GM12878 (cell line): ENCODE results near the gene PRPF6. TPM values are rescaled to one million over a fixed set of nuclear protein-coding genes. Genes with fewer than 3 reads are reported as not detected.
A peak's percentile ranks its signal among the peaks of the same experiment; 100 is the strongest.

ENCODE experiments used
- BRCA1 ChIP-seq: IDR thresholded peaks from 2 replicates; pipeline ENCODE4 v1.6.1; 2011; ENCODE audit warnings: low read depth, low read length, improper control_type of control experiment
- CBX3 ChIP-seq: fragments of 200-600 bp; sonication (generic); IDR thresholded peaks from 2 replicates; pipeline ENCODE4 v1.6.1; 2016; ENCODE audit warnings: low read depth, borderline replicate concordance
- CHD1 ChIP-seq: IDR thresholded peaks from 2 replicates; pipeline ENCODE4 v1.6.1; 2012; ENCODE audit warnings: low read depth, low read length, improper control_type of control experiment
- FOS ChIP-seq: IDR thresholded peaks from 3 replicates; pipeline ENCODE4 v1.6.1; 2011; ENCODE audit warnings: borderline replicate concordance; ENCODE audit not compliant: insufficient read length; ENCODE audit errors: extremely low read depth
- IRF4 ChIP-seq: IDR thresholded peaks from 2 replicates; pipeline ENCODE4 v1.6.1; 2011; ENCODE audit warnings: low read depth, low read length
- KAT2A ChIP-seq: conservative IDR thresholded peaks from 2 replicates; pipeline ENCODE4 v1.6.1; 2011; ENCODE audit warnings: low read depth, low read length; ENCODE audit not compliant: control insufficient read depth
- KLF5 ChIP-seq: fragments of 450-650 bp; IDR thresholded peaks from 2 replicates; pipeline ENCODE4 v1.6.1; 2014; ENCODE audit warnings: mild to moderate bottlenecking; ENCODE audit not compliant: partially characterized antibody
- NBN ChIP-seq: fragments of 450-650 bp; IDR thresholded peaks from 2 replicates; pipeline ENCODE4 v1.6.1; 2016
- NFYB ChIP-seq: IDR thresholded peaks from 2 replicates; pipeline ENCODE4 v1.6.1; 2011; ENCODE audit warnings: low read depth, mild to moderate bottlenecking, low read length, improper control_type of control experiment, moderate library complexity; ENCODE audit not compliant: insufficient read depth
- NR2C1 ChIP-seq: fragments of 450-650 bp; IDR thresholded peaks from 2 replicates; pipeline ENCODE4 v1.6.1; 2017; ENCODE audit warnings: antibody characterized with exemption, mild to moderate bottlenecking, moderate library complexity
- NR2C2 ChIP-seq: IDR thresholded peaks from 2 replicates; pipeline ENCODE4 v1.6.1; 2011; ENCODE audit warnings: borderline replicate concordance, low read depth; ENCODE audit not compliant: control insufficient read depth, insufficient read length
- NR2F1 ChIP-seq: fragments of 450-650 bp; conservative IDR thresholded peaks from 2 replicates; pipeline ENCODE4 v1.6.1; 2017; ENCODE audit warnings: mild to moderate bottlenecking
- PAX5 ChIP-seq: IDR thresholded peaks from 2 replicates; pipeline ENCODE4 v1.6.1; 2011; ENCODE audit warnings: low read depth, low read length, borderline replicate concordance
- POLR2A ChIP-seq: IDR thresholded peaks from 2 replicates; pipeline ENCODE4 v1.6.1; 2011; ENCODE audit warnings: low read depth, mild to moderate bottlenecking, low read length
- POLR2AphosphoS2 ChIP-seq: IDR thresholded peaks from 2 replicates; pipeline ENCODE4 v1.6.1; 2011; ENCODE audit warnings: low read depth, mild to moderate bottlenecking, low read length, improper control_type of control experiment, moderate library complexity
- POLR2AphosphoS5 ChIP-seq: IDR thresholded peaks from 2 replicates; pipeline ENCODE4 v1.6.1; 2011; ENCODE audit warnings: mild to moderate bottlenecking, low read length, inconsistent platforms
- RAD51 ChIP-seq: fragments of 450-650 bp; IDR thresholded peaks from 2 replicates; pipeline ENCODE4 v1.6.1; 2016; ENCODE audit warnings: moderate library complexity, mild to moderate bottlenecking, inconsistent platforms
- RCOR1 ChIP-seq: conservative IDR thresholded peaks from 2 replicates; pipeline ENCODE4 v1.6.1; 2012; ENCODE audit warnings: low read depth, low read length, improper control_type of control experiment
- RELA ChIP-seq: fragments of 450-650 bp; IDR thresholded peaks from 2 replicates; pipeline ENCODE4 v1.8.0; 2014; ENCODE audit warnings: borderline replicate concordance; ENCODE audit not compliant: partially characterized antibody
- RFX5 ChIP-seq: IDR thresholded peaks from 2 replicates; pipeline ENCODE4 v1.6.1; 2011; ENCODE audit warnings: low read depth, low read length, improper control_type of control experiment
- SRF ChIP-seq, 2 experiments: IDR thresholded peaks; 2 replicates each; pipeline ENCODE4 v1.6.1; 2011; ENCODE audit warnings: low read depth in 2 of 2, low read length in 2 of 2, mild to moderate bottlenecking in 1 of 2, moderate library complexity in 1 of 2
- STAT1 ChIP-seq: fragments of 450-650 bp; conservative IDR thresholded peaks from 2 replicates; pipeline ENCODE4 v1.6.1; 2014; ENCODE audit warnings: antibody characterized with exemption, mild to moderate bottlenecking
- TARDBP ChIP-seq: IDR thresholded peaks from 2 replicates; pipeline ENCODE4 v1.6.1; 2016; ENCODE audit warnings: borderline replicate concordance
- ZBED1 ChIP-seq: IDR thresholded peaks from 2 replicates; pipeline ENCODE4 v1.6.1; 2016; ENCODE audit warnings: borderline replicate concordance
- ZNF274 ChIP-seq: IDR thresholded peaks from one replicate; pipeline ENCODE4 v1.8.0; 2011; ENCODE audit not compliant: insufficient read length, insufficient read depth
- ZNF622 ChIP-seq: fragments of 450-650 bp; IDR thresholded peaks from 2 replicates; pipeline ENCODE4 v1.6.1; 2017; ENCODE audit warnings: mild to moderate bottlenecking, inconsistent platforms
- ZSCAN29 ChIP-seq: fragments of 450-650 bp; IDR thresholded peaks from 2 replicates; pipeline ENCODE4 v1.6.1; 2017; ENCODE audit warnings: mild to moderate bottlenecking, moderate library complexity
- ZZZ3 ChIP-seq: IDR thresholded peaks from 2 replicates; pipeline ENCODE4 v1.6.1; 2011; ENCODE audit warnings: low read depth; ENCODE audit not compliant: control insufficient read depth, insufficient read length
- polyA plus RNA-seq, 11 experiments: library from polyadenylated mRNA; depleted of rRNA in 4 of 11; unstranded in 6 of 11; stranded (reverse) in 5 of 11; fragments of >200 nt; fragmentation: Nextera tagmentation in 4 of 11; fragmentation: Illumina TruSeq in 1 of 11; extraction: Ambion mirVana in 4 of 11; extraction: Trizol in 1 of 11; gene quantifications; 1 replicate in 1 of 11; 2 replicates in 10 of 11; pipeline versions ENCODE4 v1.2.1 to v1.2.3, GENCODE V29; 2011 to 2016; ENCODE audit warnings: inconsistent platforms in 2 of 11, missing spikeins in 2 of 11, low read depth in 1 of 11
- total RNA-seq, 4 experiments: library from RNA; depleted of rRNA in 3 of 4; stranded (reverse); fragments of >200 nt in 3 of 4; fragmentation: Illumina TruSeq in 1 of 4; extraction: Trizol in 1 of 4; gene quantifications; 2 replicates each; pipeline versions ENCODE4 v1.2.1 to v1.2.3, GENCODE V29; 2013 to 2021

Gene PRPF6
- total and polyA plus RNA-seq, 10 of the 15 experiments (the other 5 are each of a cell fraction or from before 2014, with no cell fraction given): 5.0 to 102 (median 71.3) TPM

- TF ChIP-seq NR2C2 (peak; percentile 70), STAT1 (no peak), ZSCAN29 (no peak), ZZZ3 (no peak), NR2C1 (peak; percentile 99), CBX3 (no peak), FOS (no peak), TARDBP (peak; percentile 71; the same call in 1 of the 2 replicates), POLR2A (peak; percentile 89), ZNF622 (no peak), IRF4 (no peak), NBN (peak; percentile 78), BRCA1 (no peak), KAT2A (no peak), ZNF274 (no peak), RFX5 (peak; percentile 62; the same call in 1 of the 2 replicates), KLF5 (no peak), SRF (IDR thresholded peaks at IDR 0.05; ENCODE audit: low read depth in 2 of 2, low read length in 2 of 2) (peak; percentile 9 to 66; a peak in 1 of 4 replicates), RAD51 (no peak), RCOR1 (peak; percentile 68; the same call in 1 of the 2 replicates), PAX5 (peak; percentile 44; the same call in 1 of the 2 replicates), CHD1 (no peak), NR2F1 (no peak), RELA (peak; percentile 9), NFYB (no peak), ZBED1 (no peak), POLR2AphosphoS2 (peak; percentile 87), POLR2AphosphoS5 (peak; percentile 45; the same call in 1 of the 2 replicates)
Observed at GRCh38 chr20:63980806-63981728, at the start of gene PRPF6 (continued).
